ENCODE results near the gene THSD1. TPM values are rescaled to one million over a fixed set of nuclear protein-coding genes. Genes with fewer than 3 reads are reported as not detected.

The THSD1 gene, protein sequence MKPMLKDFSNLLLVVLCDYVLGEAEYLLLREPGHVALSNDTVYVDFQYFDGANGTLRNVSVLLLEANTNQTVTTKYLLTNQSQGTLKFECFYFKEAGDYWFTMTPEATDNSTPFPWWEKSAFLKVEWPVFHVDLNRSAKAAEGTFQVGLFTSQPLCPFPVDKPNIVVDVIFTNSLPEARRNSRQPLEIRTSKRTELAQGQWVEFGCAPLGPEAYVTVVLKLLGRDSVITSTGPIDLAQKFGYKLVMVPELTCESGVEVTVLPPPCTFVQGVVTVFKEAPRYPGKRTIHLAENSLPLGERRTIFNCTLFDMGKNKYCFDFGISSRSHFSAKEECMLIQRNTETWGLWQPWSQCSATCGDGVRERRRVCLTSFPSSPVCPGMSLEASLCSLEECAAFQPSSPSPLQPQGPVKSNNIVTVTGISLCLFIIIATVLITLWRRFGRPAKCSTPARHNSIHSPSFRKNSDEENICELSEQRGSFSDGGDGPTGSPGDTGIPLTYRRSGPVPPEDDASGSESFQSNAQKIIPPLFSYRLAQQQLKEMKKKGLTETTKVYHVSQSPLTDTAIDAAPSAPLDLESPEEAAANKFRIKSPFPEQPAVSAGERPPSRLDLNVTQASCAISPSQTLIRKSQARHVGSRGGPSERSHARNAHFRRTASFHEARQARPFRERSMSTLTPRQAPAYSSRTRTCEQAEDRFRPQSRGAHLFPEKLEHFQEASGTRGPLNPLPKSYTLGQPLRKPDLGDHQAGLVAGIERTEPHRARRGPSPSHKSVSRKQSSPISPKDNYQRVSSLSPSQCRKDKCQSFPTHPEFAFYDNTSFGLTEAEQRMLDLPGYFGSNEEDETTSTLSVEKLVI
- 0.10 TPM for polyA plus RNA-seq (2012; ENCODE audit: insufficient read length, low read depth)

DNA sequence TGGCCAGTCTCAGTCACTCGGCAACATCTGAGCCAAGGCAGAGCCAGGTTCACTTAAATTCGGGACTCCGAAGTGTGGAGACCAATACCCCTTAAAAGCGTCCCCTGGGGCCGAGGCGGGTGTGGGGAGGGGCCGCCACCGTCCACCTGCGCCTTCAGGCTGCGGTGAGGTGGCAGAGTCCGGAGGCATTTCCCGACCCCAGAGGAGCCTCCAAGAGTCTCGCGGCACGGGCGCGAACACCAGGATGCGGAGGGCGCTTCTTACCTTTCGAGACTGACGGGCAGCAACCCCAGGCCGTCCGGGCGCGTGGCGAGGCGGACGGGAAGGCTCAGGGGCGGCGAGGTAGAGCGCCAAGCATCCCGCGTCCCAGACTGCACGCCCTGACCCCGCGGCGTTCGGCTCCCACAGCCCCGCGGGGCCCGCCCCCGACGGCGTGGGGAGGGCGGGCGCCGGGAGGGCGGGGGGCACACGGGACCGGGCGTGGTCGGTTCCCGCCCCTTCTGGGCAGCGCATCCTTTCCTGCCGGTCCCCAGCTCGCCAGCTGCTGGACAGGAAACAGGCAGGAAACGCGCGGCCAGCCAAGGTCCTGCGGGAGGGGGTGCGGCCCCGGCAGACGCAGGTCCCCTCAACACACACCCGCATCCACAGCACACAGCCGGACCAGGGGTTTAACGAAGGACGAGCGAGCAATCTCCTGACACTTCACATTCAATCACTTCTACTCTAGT, at the start of gene THSD1:
TSS of gene THSD1 (minus strand) at position 406 of the 728 bp plus-strand sequence. CDS start 3,572 bp downstream, outside the sequence.
- TF ChIP-seq TAF1 (IDR thresholded peaks at IDR 0.05; ENCODE audit: borderline replicate concordance, insufficient read depth, low read length) (no peak), FOXP2 (optimal IDR thresholded peaks at IDR 0.05; ENCODE audit: borderline replicate concordance, extremely low read depth, extremely low read length, insufficient read depth) (peak; percentile 53)

DNA sequence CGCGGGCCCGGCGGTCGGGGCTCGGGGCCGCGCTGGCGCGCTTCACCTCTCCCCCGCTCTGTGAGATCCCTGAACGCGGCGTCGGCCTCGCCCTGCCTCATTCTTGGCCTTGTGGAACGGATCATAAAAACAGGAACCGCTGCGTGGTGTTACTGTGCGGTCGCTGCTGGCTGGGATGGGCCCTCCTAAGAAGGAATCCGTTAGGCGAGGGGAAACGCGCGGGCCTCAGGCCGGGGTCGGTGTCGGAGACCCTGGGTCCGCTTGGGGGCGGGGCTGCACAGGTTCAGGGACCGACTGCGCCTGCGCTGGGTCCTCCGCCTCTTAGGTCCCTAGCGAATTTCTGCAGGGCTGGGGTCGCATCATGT, 49.7 kb upstream of the THSD1 start:
- TF ChIP-seq POLR2AphosphoS5 (IDR thresholded peaks at IDR 0.05; ENCODE audit: low read depth, low read length) (no peak), TAF1 (IDR thresholded peaks at IDR 0.05; ENCODE audit: borderline replicate concordance, insufficient read depth, low read length) (no peak), FOXP2 (optimal IDR thresholded peaks at IDR 0.05; ENCODE audit: borderline replicate concordance, extremely low read depth, extremely low read length, insufficient read depth) (no peak), SIN3A (IDR thresholded peaks at IDR 0.05; ENCODE audit: borderline replicate concordance, insufficient read depth, low read length) (no peak)
- TF ChIP-seq, protein P1, sequence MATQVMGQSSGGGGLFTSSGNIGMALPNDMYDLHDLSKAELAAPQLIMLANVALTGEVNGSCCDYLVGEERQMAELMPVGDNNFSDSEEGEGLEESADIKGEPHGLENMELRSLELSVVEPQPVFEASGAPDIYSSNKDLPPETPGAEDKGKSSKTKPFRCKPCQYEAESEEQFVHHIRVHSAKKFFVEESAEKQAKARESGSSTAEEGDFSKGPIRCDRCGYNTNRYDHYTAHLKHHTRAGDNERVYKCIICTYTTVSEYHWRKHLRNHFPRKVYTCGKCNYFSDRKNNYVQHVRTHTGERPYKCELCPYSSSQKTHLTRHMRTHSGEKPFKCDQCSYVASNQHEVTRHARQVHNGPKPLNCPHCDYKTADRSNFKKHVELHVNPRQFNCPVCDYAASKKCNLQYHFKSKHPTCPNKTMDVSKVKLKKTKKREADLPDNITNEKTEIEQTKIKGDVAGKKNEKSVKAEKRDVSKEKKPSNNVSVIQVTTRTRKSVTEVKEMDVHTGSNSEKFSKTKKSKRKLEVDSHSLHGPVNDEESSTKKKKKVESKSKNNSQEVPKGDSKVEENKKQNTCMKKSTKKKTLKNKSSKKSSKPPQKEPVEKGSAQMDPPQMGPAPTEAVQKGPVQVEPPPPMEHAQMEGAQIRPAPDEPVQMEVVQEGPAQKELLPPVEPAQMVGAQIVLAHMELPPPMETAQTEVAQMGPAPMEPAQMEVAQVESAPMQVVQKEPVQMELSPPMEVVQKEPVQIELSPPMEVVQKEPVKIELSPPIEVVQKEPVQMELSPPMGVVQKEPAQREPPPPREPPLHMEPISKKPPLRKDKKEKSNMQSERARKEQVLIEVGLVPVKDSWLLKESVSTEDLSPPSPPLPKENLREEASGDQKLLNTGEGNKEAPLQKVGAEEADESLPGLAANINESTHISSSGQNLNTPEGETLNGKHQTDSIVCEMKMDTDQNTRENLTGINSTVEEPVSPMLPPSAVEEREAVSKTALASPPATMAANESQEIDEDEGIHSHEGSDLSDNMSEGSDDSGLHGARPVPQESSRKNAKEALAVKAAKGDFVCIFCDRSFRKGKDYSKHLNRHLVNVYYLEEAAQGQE (IDR thresholded peaks at IDR 0.05; ENCODE audit: insufficient read depth in 1 of 2, low read depth in 2 of 2, low read length in 2 of 2): no peak

DNA sequence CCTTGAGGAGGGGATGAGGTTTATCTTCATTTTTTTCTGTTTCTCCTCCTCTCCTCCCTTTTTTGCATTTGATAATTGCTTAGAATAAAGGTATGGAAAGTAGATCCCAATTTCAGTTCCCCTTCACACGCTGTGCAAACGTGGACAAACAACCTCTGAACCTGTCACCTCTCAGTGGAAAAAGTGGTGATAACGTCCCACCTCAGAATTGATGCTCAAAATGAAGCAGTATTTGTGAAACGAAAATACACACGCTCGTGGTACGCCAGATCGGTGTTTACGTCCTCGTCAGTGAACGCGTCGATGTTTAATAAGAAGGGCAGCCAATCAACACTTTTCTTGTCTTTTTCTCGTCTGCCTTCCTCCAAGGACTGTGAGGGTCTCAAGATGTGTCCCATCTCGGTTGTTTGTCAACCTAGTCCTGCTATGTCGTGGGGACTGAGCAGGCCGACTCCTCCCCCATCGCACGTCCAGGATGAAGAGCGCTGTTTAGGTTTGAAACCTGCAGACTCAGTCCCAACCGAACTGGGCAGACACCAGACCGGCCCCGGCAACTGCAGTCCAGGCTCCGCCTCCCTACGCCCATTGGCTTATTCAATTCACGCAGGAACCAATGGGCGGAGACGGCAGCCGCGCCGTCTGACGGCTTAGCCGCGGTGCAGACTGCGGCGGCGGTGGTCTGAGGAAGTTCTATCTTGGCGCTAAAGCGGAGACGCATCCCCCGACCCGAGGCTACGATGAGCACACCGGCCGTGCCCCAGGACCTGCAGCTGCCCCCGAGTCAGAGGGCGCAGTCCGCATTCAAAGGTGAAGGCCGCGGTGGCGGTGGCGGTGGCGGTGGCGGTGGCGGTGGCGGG, 49.1 kb upstream of the THSD1 start, which contains the start of gene CKAP2:
TSS of gene CKAP2 (plus strand) at position 659 of the 857 bp plus-strand sequence. CDS start at position 738, 79 bp downstream.
- TF ChIP-seq, protein P1 (IDR thresholded peaks at IDR 0.05; ENCODE audit: insufficient read depth in 1 of 2, low read depth in 2 of 2, low read length in 2 of 2): no peak
- TF ChIP-seq SIN3A (IDR thresholded peaks at IDR 0.05; ENCODE audit: borderline replicate concordance, insufficient read depth, low read length): peak; percentile 18; the same call in 1 of the 2 replicates
- no peak for TF ChIP-seq FOXP2 (optimal IDR thresholded peaks at IDR 0.05; ENCODE audit: borderline replicate concordance, extremely low read depth, extremely low read length, insufficient read depth)
- peak; percentile 81 for TF ChIP-seq POLR2AphosphoS5 (IDR thresholded peaks at IDR 0.05; ENCODE audit: low read depth, low read length)
- TF ChIP-seq TAF1 (IDR thresholded peaks at IDR 0.05; ENCODE audit: borderline replicate concordance, insufficient read depth, low read length): peak; percentile 70; the same call in 1 of the 2 replicates

DNA sequence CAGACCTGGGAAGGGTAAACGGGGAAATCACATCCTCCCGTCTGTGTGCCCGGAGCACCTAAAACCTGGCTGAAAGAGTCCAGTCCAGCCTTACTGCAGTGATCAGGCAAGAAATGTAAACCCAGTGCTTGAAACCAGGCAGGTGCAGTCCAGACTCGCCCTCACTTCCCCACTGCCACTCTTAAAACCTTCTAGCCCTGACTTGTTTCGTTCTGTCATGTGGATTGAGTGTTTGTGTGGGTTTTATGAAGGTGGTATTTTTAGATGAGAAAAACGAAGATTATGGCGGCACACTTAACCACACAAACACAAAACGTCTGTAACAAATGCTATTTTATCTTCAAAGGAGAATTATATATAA, 48.5 kb upstream of the THSD1 start:
- TF ChIP-seq POLR2AphosphoS5 (IDR thresholded peaks at IDR 0.05; ENCODE audit: low read depth, low read length): no peak
- TF ChIP-seq SIN3A (IDR thresholded peaks at IDR 0.05; ENCODE audit: borderline replicate concordance, insufficient read depth, low read length): no peak
- TF ChIP-seq, protein P1 (IDR thresholded peaks at IDR 0.05; ENCODE audit: insufficient read depth in 1 of 2, low read depth in 2 of 2, low read length in 2 of 2): no peak
- no peak for TF ChIP-seq FOXP2 (optimal IDR thresholded peaks at IDR 0.05; ENCODE audit: borderline replicate concordance, extremely low read depth, extremely low read length, insufficient read depth)
- TF ChIP-seq TAF1 (IDR thresholded peaks at IDR 0.05; ENCODE audit: borderline replicate concordance, insufficient read depth, low read length): no peak

Measured in PFSK-1 (cell line).